SK-N-SH treated with all-trans-retinoic acid at 6 μM for 48 hours (cell line): ENCODE results near the gene RNF166.

Source experiments
- ATAC-seq: fragments of 200-7000 bp; cut with Tn5 transposase; 3 replicates; pipeline ENCODE4 v1.9.1; 2020; ENCODE audit warnings: mild to moderate bottlenecking, moderate library complexity
- ARNTL ChIP-seq: fragments of 450-650 bp; formaldehyde crosslinking; IDR thresholded peaks from 2 replicates; pipeline ENCODE4 v1.5.0; 2020; ENCODE audit warnings: low read depth, mild to moderate bottlenecking, moderate library complexity, borderline replicate concordance
- BACH2 ChIP-seq: fragments of 250-450 bp; sonication (Bioruptor Pico); IDR thresholded peaks from 2 replicates; pipeline ENCODE4 v1.9.0; 2021; ENCODE audit warnings: mild to moderate bottlenecking, borderline replicate concordance
- CSDC2 ChIP-seq: fragments of 250-450 bp; sonication (Bioruptor Pico); IDR thresholded peaks from 2 replicates; pipeline ENCODE4 v1.5.0; 2020; ENCODE audit warnings: mild to moderate bottlenecking, moderate library complexity
- ESRRG ChIP-seq: fragments of 250-450 bp; sonication (Bioruptor Pico); IDR thresholded peaks from 2 replicates; pipeline ENCODE4 v1.6.1; 2021; ENCODE audit warnings: mild to moderate bottlenecking
- GLIS3 ChIP-seq: fragments of 250-450 bp; sonication (Bioruptor Pico); IDR thresholded peaks from 2 replicates; pipeline ENCODE4 v1.5.0; 2020; ENCODE audit warnings: mild to moderate bottlenecking, moderate library complexity
- ISL1 ChIP-seq: fragments of 250-450 bp; sonication (Bioruptor Pico); IDR thresholded peaks from 2 replicates; pipeline ENCODE4 v2.1.2; 2022; ENCODE audit warnings: mild to moderate bottlenecking, moderate library complexity
- OSR1 ChIP-seq: fragments of 250-450 bp; sonication (Bioruptor Pico); IDR thresholded peaks from 2 replicates; pipeline ENCODE4 v1.8.0; 2022; ENCODE audit warnings: moderate library complexity, mild to moderate bottlenecking, inconsistent platforms
- PPARA ChIP-seq: fragments of 250-450 bp; sonication (Bioruptor Pico); IDR thresholded peaks from 2 replicates; pipeline ENCODE4 v1.5.0; 2020; ENCODE audit warnings: mild to moderate bottlenecking, borderline replicate concordance
- RARB ChIP-seq: fragments of 250-450 bp; sonication (Bioruptor Pico); IDR thresholded peaks from 2 replicates; pipeline ENCODE4 v1.8.0; 2021; ENCODE audit warnings: mild to moderate bottlenecking, moderate library complexity
- SNAI2 ChIP-seq: fragments of 250-450 bp; sonication (Bioruptor Pico); IDR thresholded peaks from 2 replicates; pipeline ENCODE4 v1.5.0; 2020; ENCODE audit warnings: mild to moderate bottlenecking, moderate library complexity
- TCF4 ChIP-seq: fragments of 250-450 bp; sonication (Bioruptor Pico); IDR thresholded peaks from 2 replicates; pipeline ENCODE4 v1.8.0; 2021; ENCODE audit warnings: mild to moderate bottlenecking, moderate library complexity, borderline replicate concordance
- ZC3H10 ChIP-seq: fragments of 250-450 bp; sonication (Bioruptor Pico); IDR thresholded peaks from 2 replicates; pipeline ENCODE4 v1.5.1; 2021; ENCODE audit warnings: mild to moderate bottlenecking, moderate library complexity
- ZFP3 ChIP-seq: fragments of 250-450 bp; sonication (Bioruptor Pico); IDR thresholded peaks from 2 replicates; pipeline ENCODE4 v1.5.0; 2020; ENCODE audit warnings: mild to moderate bottlenecking, moderate library complexity
- ZNF565 ChIP-seq: fragments of 450-650 bp; formaldehyde crosslinking; conservative IDR thresholded peaks from 2 replicates; pipeline ENCODE4 v1.5.0; 2020; ENCODE audit warnings: low read depth, mild to moderate bottlenecking, moderate library complexity
- ZNF70 ChIP-seq: fragments of 450-650 bp; formaldehyde crosslinking; IDR thresholded peaks from 2 replicates; pipeline ENCODE4 v1.5.0; 2020; ENCODE audit warnings: mild to moderate bottlenecking, moderate library complexity
- ZNF8 ChIP-seq: fragments of 450-650 bp; formaldehyde crosslinking; IDR thresholded peaks from 2 replicates; pipeline ENCODE4 v1.5.0; 2020; ENCODE audit warnings: mild to moderate bottlenecking, moderate library complexity
- TF ChIP-seq, protein P1 (sequence below): fragments of 250-450 bp; sonication (Bioruptor Pico); IDR thresholded peaks from 2 replicates; pipeline ENCODE4 v1.5.0; 2020; ENCODE audit warnings: mild to moderate bottlenecking, moderate library complexity
- TF ChIP-seq, protein P2 (sequence below): fragments of 250-450 bp; sonication (Bioruptor Pico); IDR thresholded peaks from 2 replicates; pipeline ENCODE4 v1.5.1; 2020; ENCODE audit warnings: low read depth, mild to moderate bottlenecking, moderate library complexity
- TF ChIP-seq, protein P3 (sequence below): fragments of 250-450 bp; sonication (Bioruptor Pico); IDR thresholded peaks from 2 replicates; pipeline ENCODE4 v1.8.0; 2020; ENCODE audit warnings: mild to moderate bottlenecking, moderate library complexity, borderline replicate concordance
- TF ChIP-seq, protein P4 (sequence below): fragments of 250-450 bp; sonication (Bioruptor Pico); IDR thresholded peaks from 2 replicates; pipeline ENCODE4 v1.8.0; 2021; ENCODE audit warnings: low read depth, mild to moderate bottlenecking, moderate library complexity, borderline replicate concordance
- TF ChIP-seq, protein P5 (sequence below): fragments of 250-450 bp; sonication (Bioruptor Pico); IDR thresholded peaks from 2 replicates; pipeline ENCODE4 v1.5.1; 2021; ENCODE audit warnings: mild to moderate bottlenecking, moderate library complexity

RNF166 gene

DNA sequence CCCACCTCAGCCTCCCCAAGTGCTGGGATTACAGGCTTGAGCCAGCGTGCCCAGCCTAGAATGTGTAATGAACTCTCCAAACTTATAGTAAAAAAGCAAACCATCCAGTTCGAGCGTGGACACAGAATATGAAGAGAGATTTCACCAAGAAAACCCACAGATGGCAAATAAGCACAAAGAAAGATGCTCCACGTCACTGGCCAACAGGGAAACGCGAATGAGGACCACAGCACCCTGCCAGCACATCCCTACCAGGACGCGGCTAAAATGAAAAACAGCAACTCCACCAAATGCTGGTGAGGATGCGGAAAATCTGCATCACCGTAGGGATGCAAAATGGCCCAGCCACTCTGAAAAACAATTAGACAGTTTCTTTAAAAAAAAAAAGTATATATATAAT is 44.7 kb downstream of the RNF166 start (continued):
- TF ChIP-seq, protein P1, sequence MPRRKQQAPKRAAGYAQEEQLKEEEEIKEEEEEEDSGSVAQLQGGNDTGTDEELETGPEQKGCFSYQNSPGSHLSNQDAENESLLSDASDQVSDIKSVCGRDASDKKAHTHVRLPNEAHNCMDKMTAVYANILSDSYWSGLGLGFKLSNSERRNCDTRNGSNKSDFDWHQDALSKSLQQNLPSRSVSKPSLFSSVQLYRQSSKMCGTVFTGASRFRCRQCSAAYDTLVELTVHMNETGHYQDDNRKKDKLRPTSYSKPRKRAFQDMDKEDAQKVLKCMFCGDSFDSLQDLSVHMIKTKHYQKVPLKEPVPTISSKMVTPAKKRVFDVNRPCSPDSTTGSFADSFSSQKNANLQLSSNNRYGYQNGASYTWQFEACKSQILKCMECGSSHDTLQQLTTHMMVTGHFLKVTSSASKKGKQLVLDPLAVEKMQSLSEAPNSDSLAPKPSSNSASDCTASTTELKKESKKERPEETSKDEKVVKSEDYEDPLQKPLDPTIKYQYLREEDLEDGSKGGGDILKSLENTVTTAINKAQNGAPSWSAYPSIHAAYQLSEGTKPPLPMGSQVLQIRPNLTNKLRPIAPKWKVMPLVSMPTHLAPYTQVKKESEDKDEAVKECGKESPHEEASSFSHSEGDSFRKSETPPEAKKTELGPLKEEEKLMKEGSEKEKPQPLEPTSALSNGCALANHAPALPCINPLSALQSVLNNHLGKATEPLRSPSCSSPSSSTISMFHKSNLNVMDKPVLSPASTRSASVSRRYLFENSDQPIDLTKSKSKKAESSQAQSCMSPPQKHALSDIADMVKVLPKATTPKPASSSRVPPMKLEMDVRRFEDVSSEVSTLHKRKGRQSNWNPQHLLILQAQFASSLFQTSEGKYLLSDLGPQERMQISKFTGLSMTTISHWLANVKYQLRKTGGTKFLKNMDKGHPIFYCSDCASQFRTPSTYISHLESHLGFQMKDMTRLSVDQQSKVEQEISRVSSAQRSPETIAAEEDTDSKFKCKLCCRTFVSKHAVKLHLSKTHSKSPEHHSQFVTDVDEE: no peak

DNA sequence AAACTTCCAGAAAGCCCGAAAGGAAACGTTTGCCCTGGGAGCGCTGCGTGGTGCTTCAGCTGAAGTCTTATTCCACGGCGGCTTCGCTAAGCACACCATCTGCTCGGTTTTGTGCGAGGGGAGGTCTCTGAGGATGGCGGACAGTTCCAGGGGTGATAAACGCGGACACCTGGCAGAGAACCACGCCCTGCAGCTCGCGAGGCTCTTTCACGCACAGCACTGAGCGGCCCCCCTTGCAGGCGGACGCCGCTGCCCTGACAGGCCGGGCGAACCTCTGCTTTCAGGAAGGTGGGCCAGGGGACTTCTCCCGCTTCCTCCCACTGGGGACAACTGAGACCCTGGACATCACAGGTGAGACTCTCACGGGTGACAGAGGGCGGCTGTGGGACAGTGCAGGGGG is 47.0 kb downstream of the RNF166 start:
- ATAC-seq: no peak
- TF ChIP-seq TCF4 (CRISPR knock-in tag) (no peak), ESRRG (CRISPR knock-in tag) (no peak), ZNF565 (CRISPR knock-in tag) (no peak), CSDC2 (no peak), RARB (CRISPR knock-in tag) (no peak), PPARA (CRISPR knock-in tag) (no peak), GLIS3 (CRISPR knock-in tag) (no peak), ZFP3 (CRISPR knock-in tag) (no peak), ISL1 (CRISPR knock-in tag) (no peak), ZNF70 (CRISPR knock-in tag) (no peak)
- TF ChIP-seq, protein P2, sequence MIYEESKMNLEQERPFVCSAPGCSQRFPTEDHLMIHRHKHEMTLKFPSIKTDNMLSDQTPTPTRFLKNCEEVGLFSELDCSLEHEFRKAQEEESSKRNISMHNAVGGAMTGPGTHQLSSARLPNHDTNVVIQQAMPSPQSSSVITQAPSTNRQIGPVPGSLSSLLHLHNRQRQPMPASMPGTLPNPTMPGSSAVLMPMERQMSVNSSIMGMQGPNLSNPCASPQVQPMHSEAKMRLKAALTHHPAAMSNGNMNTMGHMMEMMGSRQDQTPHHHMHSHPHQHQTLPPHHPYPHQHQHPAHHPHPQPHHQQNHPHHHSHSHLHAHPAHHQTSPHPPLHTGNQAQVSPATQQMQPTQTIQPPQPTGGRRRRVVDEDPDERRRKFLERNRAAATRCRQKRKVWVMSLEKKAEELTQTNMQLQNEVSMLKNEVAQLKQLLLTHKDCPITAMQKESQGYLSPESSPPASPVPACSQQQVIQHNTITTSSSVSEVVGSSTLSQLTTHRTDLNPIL (CRISPR knock-in tag): no peak

DNA sequence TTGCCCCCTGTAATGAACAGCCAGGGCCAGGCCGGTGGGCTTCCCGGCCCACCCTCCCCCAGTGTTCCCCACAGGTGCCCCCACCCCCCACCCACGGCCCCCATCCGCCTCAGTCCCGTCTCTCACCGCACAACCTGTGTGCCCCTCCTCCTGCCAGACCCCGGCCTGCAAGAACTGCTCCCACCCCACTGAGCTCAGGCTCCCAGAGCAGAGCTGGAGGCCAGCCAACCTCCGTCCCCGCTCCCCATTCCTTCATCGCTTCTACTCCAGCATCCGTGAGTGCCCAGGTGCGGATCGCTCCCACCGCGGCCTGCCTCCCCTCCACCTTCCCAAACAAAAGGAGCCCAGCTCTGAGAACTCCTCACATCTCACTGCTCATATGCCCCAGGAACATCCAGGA is 47.5 kb downstream of the RNF166 start:
- no peak for ATAC-seq
- TF ChIP-seq PPARA (CRISPR knock-in tag) (no peak), ESRRG (CRISPR knock-in tag) (no peak), ZNF8 (CRISPR knock-in tag) (no peak), CSDC2 (no peak)
- TF ChIP-seq, protein P3, sequence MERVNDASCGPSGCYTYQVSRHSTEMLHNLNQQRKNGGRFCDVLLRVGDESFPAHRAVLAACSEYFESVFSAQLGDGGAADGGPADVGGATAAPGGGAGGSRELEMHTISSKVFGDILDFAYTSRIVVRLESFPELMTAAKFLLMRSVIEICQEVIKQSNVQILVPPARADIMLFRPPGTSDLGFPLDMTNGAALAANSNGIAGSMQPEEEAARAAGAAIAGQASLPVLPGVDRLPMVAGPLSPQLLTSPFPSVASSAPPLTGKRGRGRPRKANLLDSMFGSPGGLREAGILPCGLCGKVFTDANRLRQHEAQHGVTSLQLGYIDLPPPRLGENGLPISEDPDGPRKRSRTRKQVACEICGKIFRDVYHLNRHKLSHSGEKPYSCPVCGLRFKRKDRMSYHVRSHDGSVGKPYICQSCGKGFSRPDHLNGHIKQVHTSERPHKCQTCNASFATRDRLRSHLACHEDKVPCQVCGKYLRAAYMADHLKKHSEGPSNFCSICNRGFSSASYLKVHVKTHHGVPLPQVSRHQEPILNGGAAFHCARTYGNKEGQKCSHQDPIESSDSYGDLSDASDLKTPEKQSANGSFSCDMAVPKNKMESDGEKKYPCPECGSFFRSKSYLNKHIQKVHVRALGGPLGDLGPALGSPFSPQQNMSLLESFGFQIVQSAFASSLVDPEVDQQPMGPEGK (CRISPR knock-in tag): no peak

DNA sequence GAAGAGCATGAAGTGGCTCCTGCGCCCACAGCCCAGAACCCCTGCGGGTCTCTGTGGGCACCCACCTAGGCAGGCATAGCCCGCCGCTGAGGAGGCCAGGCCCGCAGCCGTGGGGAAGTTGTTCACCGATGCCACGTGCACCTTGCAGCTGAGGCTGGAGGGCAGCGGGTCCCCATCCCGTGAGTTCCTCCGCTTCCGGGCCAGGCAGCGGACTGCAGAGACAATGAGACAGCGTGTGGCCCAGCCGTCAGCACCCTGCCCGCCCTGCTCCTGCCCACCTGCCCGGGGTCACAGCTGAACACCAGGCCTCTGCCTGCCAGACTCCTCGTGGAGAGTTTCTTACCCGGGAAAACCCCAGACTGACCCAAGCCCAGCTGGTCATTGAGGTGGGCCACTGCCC is 48.8 kb downstream of the RNF166 start:
- TF ChIP-seq OSR1 (CRISPR knock-in tag) (no peak), ZC3H10 (CRISPR knock-in tag) (no peak), ZNF70 (CRISPR knock-in tag) (no peak), ESRRG (CRISPR knock-in tag) (no peak), RARB (CRISPR knock-in tag) (no peak), BACH2 (CRISPR knock-in tag) (no peak), ZNF565 (CRISPR knock-in tag) (no peak), SNAI2 (CRISPR knock-in tag) (no peak), ARNTL (no peak), PPARA (CRISPR knock-in tag) (no peak), ISL1 (CRISPR knock-in tag) (no peak), ZNF8 (CRISPR knock-in tag) (no peak)
- TF ChIP-seq, protein P2 (CRISPR knock-in tag): no peak
- TF ChIP-seq, protein P1: no peak
- TF ChIP-seq, protein P4, sequence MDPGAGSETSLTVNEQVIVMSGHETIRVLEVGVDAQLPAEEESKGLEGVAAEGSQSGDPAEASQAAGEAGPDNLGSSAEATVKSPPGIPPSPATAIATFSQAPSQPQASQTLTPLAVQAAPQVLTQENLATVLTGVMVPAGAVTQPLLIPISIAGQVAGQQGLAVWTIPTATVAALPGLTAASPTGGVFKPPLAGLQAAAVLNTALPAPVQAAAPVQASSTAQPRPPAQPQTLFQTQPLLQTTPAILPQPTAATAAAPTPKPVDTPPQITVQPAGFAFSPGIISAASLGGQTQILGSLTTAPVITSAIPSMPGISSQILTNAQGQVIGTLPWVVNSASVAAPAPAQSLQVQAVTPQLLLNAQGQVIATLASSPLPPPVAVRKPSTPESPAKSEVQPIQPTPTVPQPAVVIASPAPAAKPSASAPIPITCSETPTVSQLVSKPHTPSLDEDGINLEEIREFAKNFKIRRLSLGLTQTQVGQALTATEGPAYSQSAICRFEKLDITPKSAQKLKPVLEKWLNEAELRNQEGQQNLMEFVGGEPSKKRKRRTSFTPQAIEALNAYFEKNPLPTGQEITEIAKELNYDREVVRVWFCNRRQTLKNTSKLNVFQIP (CRISPR knock-in tag): no peak
- TF ChIP-seq, protein P5, sequence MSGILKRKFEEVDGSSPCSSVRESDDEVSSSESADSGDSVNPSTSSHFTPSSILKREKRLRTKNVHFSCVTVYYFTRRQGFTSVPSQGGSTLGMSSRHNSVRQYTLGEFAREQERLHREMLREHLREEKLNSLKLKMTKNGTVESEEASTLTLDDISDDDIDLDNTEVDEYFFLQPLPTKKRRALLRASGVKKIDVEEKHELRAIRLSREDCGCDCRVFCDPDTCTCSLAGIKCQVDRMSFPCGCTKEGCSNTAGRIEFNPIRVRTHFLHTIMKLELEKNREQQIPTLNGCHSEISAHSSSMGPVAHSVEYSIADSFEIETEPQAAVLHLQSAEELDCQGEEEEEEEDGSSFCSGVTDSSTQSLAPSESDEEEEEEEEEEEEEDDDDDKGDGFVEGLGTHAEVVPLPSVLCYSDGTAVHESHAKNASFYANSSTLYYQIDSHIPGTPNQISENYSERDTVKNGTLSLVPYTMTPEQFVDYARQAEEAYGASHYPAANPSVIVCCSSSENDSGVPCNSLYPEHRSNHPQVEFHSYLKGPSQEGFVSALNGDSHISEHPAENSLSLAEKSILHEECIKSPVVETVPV (CRISPR knock-in tag): no peak
- ATAC-seq: no peak
